Small intestine (tissue), 7 donors: ENCODE results near the gene SORCS2. TPM values are rescaled to one million over a fixed set of nuclear protein-coding genes. Genes with fewer than 3 reads are reported as not detected.

Experiments
- DNase-seq, 2 donors: peaks; one replicate each; pipeline versions ENCODE4 v3.0.0 to v3.0.0-alpha.2; 2013
- FAIRE-seq: peaks from 2 replicates; lab custom pipeline; 2012; peaks lifted over from hg19 to GRCh38; lab: Jason Lieb, UNC
- H3K27ac ChIP-seq, 3 donors: one replicate each; pipeline ENCODE4 v1.5.1; 2013; ENCODE audit warnings: low read length in 2 of 3, mild to moderate bottlenecking in 2 of 3, control low read depth in 1 of 3, inconsistent platforms in 1 of 3, low read depth in 1 of 3, moderate library complexity in 1 of 3
- H3K27me3 ChIP-seq, 3 donors: one replicate each; pipeline ENCODE4 v1.6.1; 2013; ENCODE audit warnings: low read length in 3 of 3, inconsistent platforms in 1 of 3; ENCODE audit not compliant: control insufficient read depth in 3 of 3, insufficient read depth in 3 of 3
- H3K36me3 ChIP-seq, 3 donors: one replicate each; pipeline ENCODE4 v1.6.1; 2013; ENCODE audit warnings: low read length in 3 of 3, inconsistent platforms in 1 of 3, low read depth in 1 of 3, mild to moderate bottlenecking in 1 of 3, moderate library complexity in 1 of 3; ENCODE audit not compliant: control insufficient read depth in 3 of 3, insufficient read depth in 2 of 3
- H3K4me1 ChIP-seq, 3 donors: one replicate each; pipeline ENCODE4 v1.6.1; 2013; ENCODE audit warnings: low read length in 2 of 3, inconsistent platforms in 1 of 3, low read depth in 1 of 3, mild to moderate bottlenecking in 1 of 3, moderate library complexity in 1 of 3; ENCODE audit not compliant: control insufficient read depth in 3 of 3, insufficient read depth in 2 of 3
- H3K4me3 ChIP-seq, 3 donors: one replicate each; pipeline ENCODE4 v1.5.1; 2013; ENCODE audit warnings: low read length in 3 of 3, control low read depth in 1 of 3, inconsistent platforms in 1 of 3, low read depth in 1 of 3, mild to moderate bottlenecking in 1 of 3, moderate library complexity in 1 of 3
- H3K9me3 ChIP-seq, 2 donors: one replicate each; pipeline ENCODE4 v1.6.1; 2013; ENCODE audit warnings: low read depth in 1 of 2, low read length in 1 of 2; ENCODE audit not compliant: control insufficient read depth in 2 of 2, insufficient read depth in 1 of 2
- WGBS, 3 donors: extraction: QIAGEN DNeasy Blood & Tissue Kit; methylation state at CpG; one replicate each; pipeline ENCODE4 v1.1.7; 2013; 5-methylcytosine and 5-hydroxymethylcytosine counted together
- polyA plus RNA-seq, 4 donors: library from polyadenylated mRNA; stranded (reverse) in 3 of 4; unstranded in 1 of 4; fragments of 200-250 nt in 3 of 4; fragments of 120-200 nt in 1 of 4; gene quantifications; one replicate each; pipeline versions ENCODE4 v1.2.1 to v1.2.3, GENCODE V29; 2013
- donor health status: healthy with polysubstance abuse.
- donor health status: control.
- donor health status: control.
- donor health status: Bipolar disorder and iron deficiency.
- donor health status: healthy.

SORCS2 gene
- polyA plus RNA-seq, 4 donors: 0.63 to 3.3 (median 2.2) TPM; not detected in 1

- H3K4me1 ChIP-seq: no peaks in the 10 kb centered on the region
- no peak overlapping the region for H3K27ac ChIP-seq
- FAIRE-seq: no peak
- H3K27me3 ChIP-seq: peaks cover 0 to 6% (median 0%) of the 10 kb centered on the region in 3 donors
- WGBS, 3 donors: 51 to 77% (median 52%) methylated on average over 8 of the region's 8 CpGs
- no peaks in the 10 kb centered on the region for H3K9me3 ChIP-seq
- H3K36me3 ChIP-seq: no peaks in the 10 kb centered on the region
- no peak for DNase-seq
- H3K4me3 ChIP-seq: no peak overlapping the region
These were observed 467.3 kb downstream of the SORCS2 start for GRCh38 chr4:7659429-7660175.

DNA sequence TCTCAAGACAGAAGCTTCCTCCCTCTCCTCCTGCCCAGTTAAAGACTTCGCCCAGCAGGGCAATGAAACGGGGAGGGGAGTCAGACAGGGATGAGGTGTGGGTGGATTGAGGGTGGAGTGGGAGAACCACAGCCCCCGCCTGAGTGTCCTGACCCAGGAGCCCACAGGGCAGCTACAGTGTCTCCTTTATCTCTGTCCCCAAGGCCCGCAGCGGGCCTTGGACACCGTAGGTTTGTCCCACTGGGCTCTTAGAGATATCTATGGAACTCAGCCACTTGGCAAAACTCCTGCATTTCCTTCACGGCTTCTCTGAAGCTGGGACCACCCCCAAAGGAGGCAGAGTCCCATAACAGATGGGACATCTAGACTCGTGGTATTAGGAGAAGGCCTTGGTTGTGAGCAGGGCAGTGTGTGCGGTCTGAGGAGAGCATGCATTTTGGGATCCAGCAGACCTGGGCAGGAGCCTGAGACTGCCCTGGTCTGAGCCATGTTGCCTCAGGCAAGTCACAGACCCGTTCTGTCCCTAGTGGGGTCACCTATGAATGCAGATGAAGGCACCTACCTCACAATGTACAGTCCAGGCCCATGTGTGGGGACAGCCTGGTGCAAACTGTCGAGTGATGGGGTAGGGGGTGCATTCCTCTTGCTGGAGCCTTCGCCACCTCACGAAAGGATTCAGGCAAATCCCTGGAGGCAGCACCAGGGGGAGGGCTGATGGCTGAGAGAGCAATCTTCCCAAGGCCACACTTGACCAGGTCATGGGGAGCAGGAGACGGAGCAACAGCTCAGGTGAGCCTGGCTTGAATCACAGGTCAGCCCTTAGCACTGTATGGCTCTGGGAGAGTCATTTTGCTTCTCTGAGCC lies 468.1 kb downstream of the SORCS2 start:
- 71 to 81% (median 72%) methylated on average over 14 of the region's 14 CpGs for WGBS, 3 donors
- no peaks in the 10 kb centered on the region for H3K4me1 ChIP-seq
- FAIRE-seq (no peak), DNase-seq (no peak)
- no peak overlapping the region for H3K4me3 ChIP-seq
- no peaks in the 10 kb centered on the region for H3K36me3 ChIP-seq
- no peak overlapping the region for H3K27ac ChIP-seq
- H3K27me3 ChIP-seq: peaks cover 0 to 3% (median 0%) of the 10 kb centered on the region in 3 donors
- no peaks in the 10 kb centered on the region for H3K9me3 ChIP-seq

- Histone ChIP-seq H3K4me3 (no peak overlapping the region), H3K27ac (no peak overlapping the region), H3K36me3 (no peaks in the 10 kb centered on the region), H3K27me3 (no peaks in the 10 kb centered on the region), H3K9me3 (no peaks in the 10 kb centered on the region), H3K4me1 (no peaks in the 10 kb centered on the region)
- DNase-seq (no peak), FAIRE-seq (no peak)
- WGBS, 3 donors: 81 to 86% (median 82%) methylated on average over 23 of the region's 23 CpGs
These were observed 468.9 kb downstream of the SORCS2 start for GRCh38 chr4:7661066-7661748.

GRCh38 chr4:7661846-7662506 lies 469.6 kb downstream of the SORCS2 start:
- H3K36me3 ChIP-seq: no peaks in the 10 kb centered on the region
- no peaks in the 10 kb centered on the region for H3K27me3 ChIP-seq
- no peak overlapping the region for H3K27ac ChIP-seq
- 46 to 64% (median 52%) methylated on average over 11 to 13 of the region's 13 CpGs for WGBS, 3 donors
- H3K4me3 ChIP-seq: no peak overlapping the region
- no peaks in the 10 kb centered on the region for H3K9me3 ChIP-seq
- FAIRE-seq: no peak
- no peaks in the 10 kb centered on the region for H3K4me1 ChIP-seq
- DNase-seq: no peak

- no peaks in the 10 kb centered on the region for H3K9me3 ChIP-seq
- DNase-seq: no peak
- H3K4me3 ChIP-seq: no peak overlapping the region
- no peaks in the 10 kb centered on the region for H3K27me3 ChIP-seq
- WGBS, 3 donors: 87 to 95% (median 90%) methylated on average over 3 of the region's 3 CpGs
- no peak for FAIRE-seq
- no peaks in the 10 kb centered on the region for H3K36me3 ChIP-seq
- H3K27ac ChIP-seq: no peak overlapping the region
- H3K4me1 ChIP-seq: no peaks in the 10 kb centered on the region
These were observed 470.1 kb downstream of the SORCS2 start for GRCh38 chr4:7662507-7662846.

GRCh38 chr4:7663075-7663541 lies 470.8 kb downstream of the SORCS2 start:
- H3K4me1 ChIP-seq: no peaks in the 10 kb centered on the region
- FAIRE-seq: no peak
- no peak for DNase-seq
- H3K27ac ChIP-seq: no peak overlapping the region
- WGBS, 3 donors: 29 to 60% (median 43%) methylated on average over 2 of the region's 2 CpGs
- H3K36me3 ChIP-seq: no peaks in the 10 kb centered on the region
- no peaks in the 10 kb centered on the region for H3K9me3 ChIP-seq
- no peak overlapping the region for H3K4me3 ChIP-seq
- H3K27me3 ChIP-seq: no peaks in the 10 kb centered on the region

GRCh38 chr4:7664106-7664505 lies 471.8 kb downstream of the SORCS2 start:
- no peaks in the 10 kb centered on the region for H3K4me1 ChIP-seq
- H3K4me3 ChIP-seq: no peak overlapping the region
- H3K36me3 ChIP-seq: no peaks in the 10 kb centered on the region
- H3K27me3 ChIP-seq: no peaks in the 10 kb centered on the region
- FAIRE-seq (no peak), DNase-seq (no peak)
- no peaks in the 10 kb centered on the region for H3K9me3 ChIP-seq
- 81 to 89% (median 86%) methylated on average over 20 of the region's 20 CpGs for WGBS, 3 donors
- H3K27ac ChIP-seq: no peak overlapping the region

- Histone ChIP-seq H3K4me1 (no peaks in the 10 kb centered on the region), H3K27ac (no peak overlapping the region), H3K27me3 (no peaks in the 10 kb centered on the region), H3K9me3 (peaks cover 0 to under 1% of the 10 kb centered on the region in 2 donors), H3K4me3 (no peak overlapping the region), H3K36me3 (no peaks in the 10 kb centered on the region)
- FAIRE-seq (no peak), DNase-seq (no peak)
- 75 to 88% (median 87%) methylated on average over 3 of the region's 3 CpGs for WGBS, 3 donors
These were observed 473.0 kb downstream of the SORCS2 start for GRCh38 chr4:7665321-7665720.
